ENCODE data around the gene TOR1B. TPM values are rescaled to one million over a fixed set of nuclear protein-coding genes. Genes with fewer than 3 reads are reported as not detected.

The TOR1B gene, protein sequence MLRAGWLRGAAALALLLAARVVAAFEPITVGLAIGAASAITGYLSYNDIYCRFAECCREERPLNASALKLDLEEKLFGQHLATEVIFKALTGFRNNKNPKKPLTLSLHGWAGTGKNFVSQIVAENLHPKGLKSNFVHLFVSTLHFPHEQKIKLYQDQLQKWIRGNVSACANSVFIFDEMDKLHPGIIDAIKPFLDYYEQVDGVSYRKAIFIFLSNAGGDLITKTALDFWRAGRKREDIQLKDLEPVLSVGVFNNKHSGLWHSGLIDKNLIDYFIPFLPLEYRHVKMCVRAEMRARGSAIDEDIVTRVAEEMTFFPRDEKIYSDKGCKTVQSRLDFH
- total RNA-seq = 21.8 and 28.7 TPM in 2 replicates

DNA sequence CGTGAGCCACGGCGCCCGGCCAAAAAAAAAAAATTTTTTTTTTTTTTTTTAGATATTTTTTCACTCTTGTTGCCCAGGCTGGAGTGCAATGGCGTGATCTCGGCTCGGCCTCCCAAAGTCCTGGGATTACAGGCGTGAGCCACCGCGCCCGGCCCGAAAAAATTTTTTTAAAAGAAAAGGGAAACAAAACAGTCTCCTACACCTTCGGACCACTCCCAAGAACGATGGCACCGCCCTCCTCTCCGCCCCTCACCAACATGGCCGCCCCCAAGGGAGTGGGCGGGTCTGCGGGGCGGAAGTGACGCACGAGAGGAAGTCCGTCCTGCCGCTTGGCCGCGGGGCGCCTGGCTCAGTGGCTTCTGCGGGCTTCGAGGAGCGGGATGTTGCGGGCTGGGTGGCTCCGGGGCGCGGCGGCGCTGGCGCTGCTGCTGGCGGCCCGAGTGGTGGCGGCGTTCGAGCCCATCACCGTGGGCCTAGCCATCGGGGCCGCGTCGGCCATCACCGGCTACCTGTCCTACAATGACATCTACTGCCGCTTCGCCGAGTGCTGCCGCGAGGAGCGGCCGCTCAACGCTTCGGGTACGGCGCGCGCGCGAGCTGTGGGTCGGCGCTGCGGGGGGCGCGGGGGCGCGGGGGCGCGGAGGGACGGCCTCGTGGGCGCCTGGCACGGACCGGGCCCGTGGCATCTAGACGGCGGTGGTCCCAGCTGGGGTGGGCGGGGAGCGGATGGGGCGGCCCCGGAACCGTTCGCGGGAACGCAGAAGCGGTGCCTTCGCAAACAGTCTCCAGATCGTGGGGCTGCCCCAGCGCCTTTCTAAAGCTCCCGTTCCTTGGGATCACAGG, at the start of gene TOR1B:
TOR1B (plus strand) TSS at position 352 of the 843 bp plus-strand sequence; CDS start at position 381, 29 bp downstream.

DNA sequence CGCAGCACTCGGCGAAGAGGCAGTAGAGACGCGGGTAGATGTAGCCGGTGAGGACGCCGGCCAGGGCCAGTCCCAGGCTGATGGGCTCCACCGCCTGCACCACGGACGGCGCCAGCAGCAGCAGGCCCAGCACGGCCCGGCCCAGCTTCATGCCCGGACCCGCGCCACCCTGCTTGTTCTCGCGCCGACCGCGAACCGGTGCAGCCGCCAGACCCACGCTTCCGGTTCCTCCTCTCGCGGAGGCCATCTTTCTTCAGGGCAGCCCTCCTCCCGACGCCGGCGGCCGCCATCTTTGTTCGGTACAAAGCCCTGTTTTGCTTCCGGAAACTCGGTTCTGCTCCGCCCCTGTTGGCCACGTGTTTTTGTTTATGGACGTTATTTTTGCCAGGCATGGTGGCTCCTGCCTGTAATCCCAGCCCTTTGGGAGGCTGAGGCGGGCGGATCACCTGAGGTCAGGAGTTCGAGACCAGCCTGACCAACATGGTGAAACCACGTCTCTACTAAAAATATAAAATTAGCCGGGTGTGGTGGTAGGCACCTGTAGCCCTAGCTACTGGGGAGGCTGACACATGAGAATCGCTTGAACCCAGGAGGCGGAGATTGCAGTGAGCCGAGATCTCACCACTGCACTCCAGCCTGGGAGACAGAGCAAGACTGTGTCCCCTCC, 21.1 kb downstream of the TOR1B start, which contains the start of gene TOR1A:
TOR1A (minus strand) TSS at position 202 of the 667 bp plus-strand sequence; CDS start at position 151, 51 bp downstream.

DNA sequence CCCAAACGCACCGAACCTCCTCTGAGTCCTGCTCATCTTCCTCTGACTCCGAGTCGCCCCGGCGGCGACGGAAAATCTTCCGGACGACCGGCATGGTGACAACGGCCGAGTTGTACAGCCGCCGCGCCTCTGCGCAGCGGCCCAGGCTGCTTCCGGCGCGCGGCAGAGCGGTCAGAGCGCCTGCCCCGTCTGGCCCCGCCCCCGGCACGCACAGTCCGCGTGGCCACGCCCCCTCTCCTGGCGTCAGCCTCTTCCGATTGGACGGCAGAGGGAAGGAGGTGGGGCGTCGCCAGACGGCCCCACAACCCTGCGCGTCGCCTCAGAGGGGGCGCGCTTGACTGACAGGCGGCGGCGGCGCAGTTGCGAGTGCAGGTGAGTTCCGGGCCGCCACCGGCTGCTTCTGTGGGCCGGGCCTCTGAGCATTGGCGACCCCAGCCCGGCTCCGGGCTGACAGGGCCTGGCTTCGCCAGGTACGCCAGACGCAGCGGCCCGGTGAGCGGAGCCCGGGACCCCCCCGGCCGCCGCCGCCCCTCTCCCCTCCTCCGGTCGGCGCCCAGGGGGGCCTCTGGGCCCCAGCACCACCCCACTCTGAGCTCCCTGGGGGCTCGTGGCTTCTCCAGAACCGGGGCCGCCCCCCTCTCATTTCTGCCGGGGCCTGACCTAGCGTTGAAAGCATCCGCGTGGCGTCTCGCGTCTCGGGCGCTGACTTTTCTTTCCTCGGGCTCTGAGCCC, 32.3 kb downstream of the TOR1B start, which contains the start of the genes C9orf78 and USP20:
C9orf78 (minus strand) TSS at position 148 of the 732 bp plus-strand sequence; CDS start at position 94, 54 bp downstream.
USP20 (plus strand) TSS at position 331 of the 732 bp plus-strand sequence. CDS start 17,098 bp downstream, outside the sequence.

Other genes starting within 250 kb of the TOR1B start
- 0.13 and 0.19 TPM in 2 replicates for gene C9orf50, start 182.1 kb upstream of the TOR1B start, total RNA-seq
- gene NTMT1, start 177.0 kb upstream of the TOR1B start, total RNA-seq = 41.0 and 62.9 TPM in 2 replicates
- gene ASB6, start 161.0 kb upstream of the TOR1B start, total RNA-seq = 13.0 and 18.0 TPM in 2 replicates
- 29.0 and 32.8 TPM in 2 replicates for gene PRRX2, start 137.5 kb upstream of the TOR1B start, total RNA-seq
- gene PTGES, start 50.1 kb upstream of the TOR1B start, total RNA-seq = 1.9 and 4.4 TPM in 2 replicates
- 24.9 and 27.1 TPM in 2 replicates for gene TOR1A, start 21.0 kb downstream of the TOR1B start, total RNA-seq
- gene C9orf78, start 32.1 kb downstream of the TOR1B start, total RNA-seq = 51.7 and 94.2 TPM in 2 replicates
- gene USP20, start 32.3 kb downstream of the TOR1B start, total RNA-seq = 8.7 and 9.0 TPM in 2 replicates
- gene FNBP1, start 240.0 kb downstream of the TOR1B start, total RNA-seq = 70.9 and 84.2 TPM in 2 replicates